A549 treated with GW870086 at 1 μM for 4 hours (cell line): Measurements from ENCODE around the gene ACSM2A. TPM values are rescaled to one million over a fixed set of nuclear protein-coding genes. Genes with fewer than 3 reads are reported as not detected.

Experiments used
- total RNA-seq: library from RNA; stranded (reverse); fragments of 200-300 nt; extraction: Qiagen RNA extraction; gene quantifications from 5 replicates; pipeline ENCODE4 v1.2.3, GENCODE V29; 2022; ENCODE audit warnings: low read depth

Gene ACSM2A
- not detected in 5 replicates for total RNA-seq

GRCh38 chr16:20451364-20451763 lies at the start of gene ACSM2A:
Gene ACSM2A, plus strand, starts transcription at chr16:20451521. Its CDS starts 8,594 bp downstream, at chr16:20460115.

GRCh38 chr16:20404637-20405036 lies 46.7 kb upstream of the ACSM2A start, which contains the start of gene PDILT:
Gene PDILT, minus strand, starts transcription at chr16:20404737. Its CDS starts 5,437 bp downstream, at chr16:20399300.

GRCh38 chr16:20409398-20410120 lies 41.8 kb upstream of the ACSM2A start, which contains the start of gene ACSM5:
Gene ACSM5, plus strand, starts transcription at chr16:20409534. Its CDS starts 1,951 bp downstream, at chr16:20411485.

Other genes with a start within 250 kb of the ACSM2A start
- gene GP2, start 124.0 kb upstream of the ACSM2A start, total RNA-seq = not detected in 5 replicates
- not detected in 5 replicates for gene UMOD, start 98.8 kb upstream of the ACSM2A start, total RNA-seq
- not detected in 5 replicates for gene PDILT, start 46.8 kb upstream of the ACSM2A start, total RNA-seq
- gene ACSM5, start 42.0 kb upstream of the ACSM2A start, total RNA-seq = not detected in 5 replicates
- not detected in 5 replicates for gene ACSM2B, start 124.8 kb downstream of the ACSM2A start, total RNA-seq
- not detected in 5 replicates for gene ACSM1, start 246.2 kb downstream of the ACSM2A start, total RNA-seq